ENCODE data around the gene DIS3L2.

DNA sequence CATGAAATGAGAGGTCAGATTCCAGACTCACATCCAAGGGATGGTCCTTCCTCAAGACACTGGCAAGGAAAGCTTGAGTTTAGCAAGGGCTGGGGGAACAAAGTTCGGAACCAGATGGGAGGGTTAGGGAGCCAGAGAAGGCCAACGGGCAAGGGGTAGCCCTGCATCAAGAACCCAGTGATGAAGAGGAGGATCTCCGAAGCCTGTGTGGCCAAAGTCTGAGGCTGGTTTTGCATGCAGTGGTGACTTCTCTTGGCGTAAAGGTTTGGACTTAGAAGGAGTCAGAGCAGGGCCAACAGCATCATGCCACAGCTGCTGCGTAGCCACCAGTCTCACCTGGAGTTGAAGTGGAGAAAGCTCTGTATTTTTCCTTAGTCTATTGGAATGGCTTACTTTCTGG, 293.5 kb downstream of the DIS3L2 start:
- TF ChIP-seq POLR2A (IDR thresholded peaks at IDR 0.05; ENCODE audit: low read length) (no peak), GATA1 (IDR thresholded peaks at IDR 0.05; ENCODE audit: low read depth, low read length) (no peak)

Data from erythroblast (primary cell).